ENCODE data around the gene EGFLAM. TPM values are rescaled to one million over a fixed set of nuclear protein-coding genes. Genes with fewer than 3 reads are reported as not detected.

Gene EGFLAM
- polyA plus RNA-seq, 1 donor from 2014 or later = not detected

GRCh38 chr5:38422622-38423021 is 164.3 kb downstream of the EGFLAM start:
- Histone ChIP-seq H3K4me2 (ENCODE audit: low read length) (no peak overlapping the region), H4K20me1 (ENCODE audit: insufficient read depth) (no peaks in the 10 kb centered on the region), H3K9me2 (ENCODE audit: insufficient read depth, low read length) (no peaks in the 10 kb centered on the region), H3K27me3 (ENCODE audit: insufficient read depth, low read depth, low read length) (no peaks in the 10 kb centered on the region), H3K4me3 (ENCODE audit: low read length) (no peak overlapping the region), H3F3A (ENCODE audit: insufficient read depth, low read length, poor library complexity, severe bottlenecking) (no peaks in the 10 kb centered on the region), H3K79me2 (replicated peaks; ENCODE audit: insufficient read depth, low read length) (no peaks in the 10 kb centered on the region), H2AFZ (ENCODE audit: low read depth, low read length) (no peak overlapping the region), H3K9ac (ENCODE audit: low read length) (no peak overlapping the region), H3K9me3 (ENCODE audit: low read length) (no peaks in the 10 kb centered on the region), H3K36me3 (ENCODE audit: insufficient read depth, low read length) (no peaks in the 10 kb centered on the region), H3K27ac (ENCODE audit: low read length) (no peak overlapping the region)
- TF ChIP-seq POLR2AphosphoS5 (IDR thresholded peaks at IDR 0.05) = no peak
- TF ChIP-seq CTCF (IDR thresholded peaks at IDR 0.05; ENCODE audit: poor library complexity, severe bottlenecking) = no peak
- no peak for TF ChIP-seq RAD21 (conservative IDR thresholded peaks at IDR 0.05)
- TF ChIP-seq EZH2 (IDR thresholded peaks at IDR 0.05; ENCODE audit: borderline replicate concordance, insufficient read depth, low read length, poor library complexity, severe bottlenecking) = no peak
- no peak for TF ChIP-seq EP300 (conservative IDR thresholded peaks at IDR 0.05; ENCODE audit: poor library complexity, severe bottlenecking)
- no peak for TF ChIP-seq TAF1 (IDR thresholded peaks at IDR 0.05; ENCODE audit: low read depth)
- TF ChIP-seq SMC3 (conservative IDR thresholded peaks at IDR 0.05; ENCODE audit: poor library complexity) = no peak
- TF ChIP-seq REST (IDR thresholded peaks at IDR 0.05; ENCODE audit: borderline replicate concordance) = no peak
- no peak for TF ChIP-seq MXI1 (conservative IDR thresholded peaks at IDR 0.05; ENCODE audit: poor library complexity, severe bottlenecking)

DNA sequence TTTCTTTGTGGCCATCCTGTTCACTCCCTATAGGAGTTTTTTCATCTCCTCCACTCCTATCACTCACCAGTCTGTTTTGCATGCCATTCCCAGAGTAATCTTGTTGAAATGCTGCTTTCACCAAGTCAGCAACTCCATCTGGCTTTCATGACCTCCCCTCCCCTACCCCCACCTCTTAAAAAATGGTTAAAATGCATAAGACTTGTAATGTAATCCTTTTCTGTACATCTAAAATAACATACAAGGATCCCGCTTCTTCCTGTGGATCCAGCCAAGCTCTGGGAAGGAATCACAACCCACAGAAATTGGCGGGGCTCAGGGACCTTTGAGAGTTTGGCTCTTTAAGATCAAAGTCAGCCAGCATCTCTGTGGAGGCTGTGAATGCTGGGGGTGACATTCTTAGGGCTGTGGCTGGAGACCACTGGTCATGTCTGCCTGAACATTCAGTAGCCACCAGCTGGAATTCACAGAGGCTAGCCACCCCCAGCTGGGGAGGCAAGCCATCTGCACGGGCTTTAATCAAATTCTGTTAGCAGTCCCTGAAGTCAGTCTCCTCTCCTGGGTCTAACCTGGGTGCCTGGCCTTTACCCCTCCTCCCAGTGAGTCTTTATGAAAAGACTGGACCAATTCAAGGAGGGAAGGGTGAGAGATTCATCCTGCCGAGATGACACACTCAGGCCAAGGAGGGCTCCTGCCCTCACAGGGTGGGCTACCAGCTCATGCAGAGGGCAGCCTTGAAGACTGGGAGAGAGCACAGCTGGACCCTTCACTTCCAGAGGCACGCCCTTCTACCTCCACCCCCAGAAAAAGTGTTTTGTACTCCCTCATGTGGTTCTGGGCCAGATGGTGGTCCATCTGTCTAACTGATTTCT is 165.2 kb downstream of the EGFLAM start:
- Histone ChIP-seq H4K20me1 (ENCODE audit: insufficient read depth) (no peaks in the 10 kb centered on the region), H3K9me3 (ENCODE audit: low read length) (no peaks in the 10 kb centered on the region), H3K4me3 (ENCODE audit: low read length) (no peak overlapping the region), H3K27ac (ENCODE audit: low read length) (no peak overlapping the region), H3K36me3 (ENCODE audit: insufficient read depth, low read length) (no peaks in the 10 kb centered on the region), H3K79me2 (replicated peaks; ENCODE audit: insufficient read depth, low read length) (no peaks in the 10 kb centered on the region), H3K4me2 (ENCODE audit: low read length) (no peak overlapping the region), H3K27me3 (ENCODE audit: insufficient read depth, low read depth, low read length) (no peaks in the 10 kb centered on the region), H2AFZ (ENCODE audit: low read depth, low read length) (no peak overlapping the region), H3K9me2 (ENCODE audit: insufficient read depth, low read length) (no peaks in the 10 kb centered on the region), H3F3A (ENCODE audit: insufficient read depth, low read length, poor library complexity, severe bottlenecking) (no peaks in the 10 kb centered on the region), H3K9ac (ENCODE audit: low read length) (no peak overlapping the region)
- TF ChIP-seq RAD21 (conservative IDR thresholded peaks at IDR 0.05) (no peak), REST (IDR thresholded peaks at IDR 0.05; ENCODE audit: borderline replicate concordance) (no peak), EP300 (conservative IDR thresholded peaks at IDR 0.05; ENCODE audit: poor library complexity, severe bottlenecking) (no peak), POLR2AphosphoS5 (IDR thresholded peaks at IDR 0.05) (no peak), CTCF (IDR thresholded peaks at IDR 0.05; ENCODE audit: poor library complexity, severe bottlenecking) (no peak), SMC3 (conservative IDR thresholded peaks at IDR 0.05; ENCODE audit: poor library complexity) (no peak), MXI1 (conservative IDR thresholded peaks at IDR 0.05; ENCODE audit: poor library complexity, severe bottlenecking) (no peak), TAF1 (IDR thresholded peaks at IDR 0.05; ENCODE audit: low read depth) (no peak), EZH2 (IDR thresholded peaks at IDR 0.05; ENCODE audit: borderline replicate concordance, insufficient read depth, low read length, poor library complexity, severe bottlenecking) (no peak)

Measured in neural cell (in vitro differentiated cells).